Activated T-cell treated with anti-CD3 and anti-CD28 coated beads for 24 hours (primary cell): ENCODE data around the gene SRPK2.

Experiments used
- DNase-seq: peaks from one replicate; pipeline ENCODE4 v3.0.0-alpha.2; 2020; ENCODE audit warnings: low read depth

SRPK2 gene

DNA sequence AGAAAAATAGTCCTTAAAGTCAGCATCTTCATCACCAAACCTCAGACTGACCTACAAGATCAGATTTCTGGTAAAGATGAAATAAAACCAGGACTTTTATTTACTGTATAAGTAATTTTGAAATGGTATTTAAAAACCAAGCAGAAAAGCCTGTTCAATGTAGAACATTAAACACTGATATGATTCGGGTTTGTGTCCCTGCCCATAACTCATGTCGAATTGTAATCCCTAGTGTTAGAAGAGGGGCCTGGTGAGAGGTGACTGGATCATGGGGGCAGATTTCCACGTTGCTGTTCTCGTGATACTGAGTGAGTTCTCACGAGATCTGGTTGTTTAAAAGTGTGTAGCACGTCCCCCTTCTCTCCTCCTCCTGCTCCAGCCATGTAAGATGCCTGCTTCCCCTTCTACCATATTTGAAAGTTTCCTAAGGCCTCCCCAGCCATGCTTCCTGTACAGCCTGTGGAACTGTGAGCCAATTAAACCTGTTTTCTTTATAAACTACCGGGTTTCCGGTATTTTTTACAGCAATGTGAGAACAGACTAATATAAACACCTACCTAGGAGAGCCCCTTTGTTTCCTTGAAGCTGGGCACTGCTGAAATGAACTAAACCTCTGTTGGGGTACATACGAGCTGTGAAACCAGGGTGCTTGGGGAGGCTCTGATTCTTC lies 254.6 kb downstream of the SRPK2 start:
- no peak for DNase-seq

DNA sequence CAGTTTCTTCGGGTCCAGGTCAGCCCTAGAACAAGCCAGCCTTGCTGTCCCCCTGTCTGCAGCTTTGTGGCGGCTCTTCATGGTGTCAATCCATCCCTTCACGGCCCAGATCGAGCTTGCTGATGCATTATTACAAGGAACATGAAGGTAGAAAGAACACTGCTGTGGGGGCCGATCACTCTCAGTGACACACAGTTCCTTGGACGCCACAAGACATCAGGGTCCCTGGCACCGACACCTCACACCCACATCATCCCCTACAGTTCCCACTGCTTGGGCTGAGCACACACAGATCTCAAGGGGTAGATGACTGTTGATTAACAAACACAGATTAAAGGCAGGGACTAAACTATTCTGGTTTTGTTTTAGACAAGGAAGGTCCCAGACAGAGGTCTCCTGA lies 255.4 kb downstream of the SRPK2 start:
- no peak for DNase-seq

DNA sequence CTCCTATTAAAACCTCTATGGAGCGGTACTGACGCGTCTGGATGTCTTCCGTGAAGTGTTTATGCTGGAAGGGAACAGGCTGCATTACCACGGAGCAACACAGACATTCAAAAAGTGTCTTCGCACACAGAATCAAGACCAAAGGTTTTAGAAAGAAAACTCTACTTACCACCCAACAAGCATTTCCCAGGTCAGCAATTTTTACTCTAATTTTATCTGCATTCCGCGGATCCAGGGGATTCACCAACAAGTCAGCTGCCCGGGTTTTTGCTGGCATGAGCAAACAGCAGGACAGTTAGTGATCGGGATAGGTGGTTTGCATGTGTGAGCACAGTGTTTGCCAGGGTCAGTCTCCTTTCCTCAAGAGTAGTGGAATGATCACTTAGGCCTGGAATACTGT lies 255.9 kb downstream of the SRPK2 start:
- DNase-seq, result no peak

DNA sequence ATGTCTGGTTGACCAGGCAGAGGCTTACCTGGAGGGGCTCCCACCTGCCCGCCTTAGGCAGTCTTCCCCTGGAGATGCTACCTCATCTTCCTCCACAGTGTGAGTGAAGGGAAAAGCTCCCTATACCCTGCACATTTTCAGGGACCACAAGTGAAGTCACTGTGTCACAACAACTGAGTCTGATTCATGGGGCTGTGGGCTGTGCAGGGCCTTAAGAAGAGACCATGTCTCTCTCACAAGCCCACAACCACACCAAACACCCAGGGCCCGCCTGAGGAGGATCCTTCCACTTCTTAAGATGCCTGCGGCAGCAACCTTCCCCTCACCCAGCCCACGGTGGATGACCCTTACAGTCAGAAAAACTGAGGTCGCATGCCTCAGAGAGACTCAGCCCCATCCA lies 256.4 kb downstream of the SRPK2 start:
- no peak for DNase-seq

DNA sequence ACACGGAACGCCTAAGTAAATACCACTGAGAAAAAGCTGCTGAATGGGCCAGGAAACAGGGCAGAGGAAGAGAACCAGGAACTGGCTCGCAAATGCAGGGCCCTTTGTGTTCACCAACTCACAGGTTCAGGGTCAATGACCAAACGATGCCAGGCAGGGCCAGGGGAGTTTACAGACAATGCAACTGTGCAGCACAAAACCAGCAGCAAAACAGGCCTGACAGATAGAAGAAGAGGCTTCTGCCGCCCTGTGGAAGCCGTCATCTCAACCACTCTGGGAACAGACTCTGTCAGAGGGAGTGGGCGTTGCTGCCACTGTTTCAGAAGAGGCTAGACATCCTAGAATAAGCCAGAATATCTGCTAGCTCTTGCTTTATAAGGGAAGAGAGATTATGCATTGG lies 256.8 kb downstream of the SRPK2 start:
- DNase-seq, result no peak

DNA sequence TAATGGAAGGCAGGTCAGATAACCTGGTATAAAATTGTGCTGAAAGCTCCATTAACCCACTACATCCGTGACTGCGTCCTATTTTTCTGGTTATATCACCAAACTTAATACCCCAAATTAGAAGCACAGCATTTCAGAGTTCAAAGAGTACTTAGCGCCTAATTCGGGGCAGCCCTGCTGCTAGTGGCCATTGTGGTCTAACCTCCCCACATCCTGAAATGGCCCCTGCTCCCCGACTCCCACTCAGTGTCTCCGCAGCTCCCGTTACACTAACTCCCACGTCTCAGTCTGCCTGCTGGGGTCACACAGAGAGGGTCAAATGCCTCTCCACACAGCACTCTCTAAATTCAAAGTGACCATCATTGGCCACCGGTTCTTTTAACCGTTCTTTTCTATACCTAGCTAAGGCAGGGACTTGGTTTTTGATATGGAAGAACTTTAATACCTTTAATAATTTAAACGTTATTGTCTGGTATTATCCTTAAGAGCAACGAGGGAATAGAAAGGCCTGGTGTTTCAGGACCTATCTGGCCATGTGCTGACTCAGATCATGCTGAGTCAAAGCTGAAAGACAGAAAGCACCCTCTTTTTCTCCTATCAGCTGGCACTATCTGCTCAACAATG lies 257.6 kb downstream of the SRPK2 start:
- DNase-seq, result no peak

DNA sequence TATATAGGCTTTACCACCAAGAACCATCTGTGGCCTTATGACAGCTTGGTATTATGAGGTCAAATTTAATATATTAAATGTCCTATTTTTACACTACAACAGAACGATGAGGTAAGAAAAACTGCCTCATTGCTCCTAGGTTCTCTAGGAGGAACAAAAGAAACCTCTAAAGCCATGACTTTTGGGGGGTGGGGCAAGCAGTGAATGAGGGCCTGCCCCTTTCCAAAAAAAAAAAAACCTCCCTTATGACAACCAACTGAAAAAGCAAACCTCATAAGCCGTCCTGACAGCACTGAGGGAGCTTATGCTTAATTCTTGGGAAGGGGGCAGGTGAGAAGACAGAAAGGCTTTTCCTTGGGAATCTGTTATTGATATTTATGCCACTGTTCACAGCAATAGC lies 258.1 kb downstream of the SRPK2 start:
- no peak for DNase-seq

DNA sequence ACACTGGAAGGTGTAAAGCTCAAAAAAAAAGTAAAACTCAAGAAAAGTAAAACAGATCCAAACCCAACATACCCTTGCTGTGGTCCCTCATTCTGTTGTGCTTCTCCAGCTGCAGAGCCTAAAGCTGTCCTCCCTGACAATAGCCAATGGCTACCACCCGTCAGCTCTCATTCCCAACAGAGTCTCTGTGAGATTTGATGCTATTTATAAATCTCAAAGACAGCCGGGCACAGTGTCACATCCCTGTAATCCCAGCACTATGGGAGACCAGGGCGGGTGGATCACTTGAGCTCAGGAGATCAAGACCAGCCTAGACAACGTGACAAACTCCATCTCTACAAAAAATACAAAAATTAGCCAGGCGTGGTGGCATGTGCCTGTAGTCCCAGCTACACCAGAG lies 258.7 kb downstream of the SRPK2 start:
- DNase-seq, result no peak

DNA sequence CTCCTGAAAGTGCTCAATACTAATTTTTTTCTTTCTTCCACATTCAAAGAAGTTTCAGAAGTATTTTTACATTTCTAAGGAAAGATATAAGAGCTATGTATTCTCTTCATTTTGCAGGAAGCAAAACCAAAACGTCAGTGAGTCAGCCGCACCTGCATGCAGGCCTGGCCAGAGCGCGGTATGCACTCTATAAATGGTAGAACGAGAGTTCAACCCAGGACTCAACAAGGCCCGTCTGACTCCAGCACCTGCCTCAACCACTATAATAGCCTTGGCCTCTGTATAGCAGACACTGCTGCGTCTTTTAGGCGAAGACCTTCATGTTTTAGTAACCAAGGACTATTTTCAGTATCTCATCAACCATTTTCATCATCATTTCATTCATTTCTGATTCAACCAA lies 261.5 kb downstream of the SRPK2 start:
- DNase-seq, result no peak

DNA sequence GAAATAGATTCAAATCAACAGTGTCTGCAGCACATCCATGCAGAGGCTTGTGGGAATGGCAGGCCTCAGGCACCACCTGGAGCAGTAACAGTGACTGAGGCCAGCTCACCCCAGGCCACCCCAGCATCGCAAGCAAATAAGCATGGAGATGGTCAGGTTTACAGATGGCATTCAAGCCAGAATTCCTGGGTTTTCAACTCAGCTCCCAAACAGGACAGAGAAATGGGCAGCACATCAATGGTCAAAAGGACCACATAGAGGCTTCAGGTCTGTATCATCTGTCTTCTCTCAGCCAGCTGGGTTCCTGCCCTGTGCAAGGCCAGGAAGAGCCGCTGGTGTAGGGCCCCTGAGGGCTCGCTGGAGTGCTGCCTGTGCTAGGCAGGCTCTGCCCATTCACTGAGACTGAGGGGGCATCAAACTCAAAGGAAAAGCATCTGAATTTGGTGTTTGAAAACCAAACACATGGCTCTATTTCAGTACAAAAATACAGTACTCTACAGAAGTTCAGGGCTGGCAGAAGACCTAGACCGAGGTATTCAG lies 262.2 kb downstream of the SRPK2 start:
- no peak for DNase-seq

DNA sequence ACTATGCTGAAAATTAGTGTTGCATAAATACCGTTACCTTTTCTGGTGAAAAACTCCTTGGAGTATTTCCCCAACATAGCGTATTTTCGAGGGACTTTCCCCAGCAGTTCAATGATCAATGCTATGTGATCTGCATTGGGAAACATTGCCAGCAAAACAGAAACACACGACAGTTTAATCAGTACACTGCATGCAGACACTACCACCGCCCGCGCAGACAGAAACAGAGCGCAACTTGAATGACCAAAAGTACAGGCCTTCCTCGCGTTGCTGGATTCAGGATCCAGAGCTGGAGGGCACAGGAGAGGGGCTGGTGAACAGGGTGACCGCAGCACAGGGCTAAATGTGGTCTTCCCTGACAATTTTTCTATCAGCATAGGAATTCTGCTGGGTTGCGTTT lies 263.0 kb downstream of the SRPK2 start:
- DNase-seq, result no peak

DNA sequence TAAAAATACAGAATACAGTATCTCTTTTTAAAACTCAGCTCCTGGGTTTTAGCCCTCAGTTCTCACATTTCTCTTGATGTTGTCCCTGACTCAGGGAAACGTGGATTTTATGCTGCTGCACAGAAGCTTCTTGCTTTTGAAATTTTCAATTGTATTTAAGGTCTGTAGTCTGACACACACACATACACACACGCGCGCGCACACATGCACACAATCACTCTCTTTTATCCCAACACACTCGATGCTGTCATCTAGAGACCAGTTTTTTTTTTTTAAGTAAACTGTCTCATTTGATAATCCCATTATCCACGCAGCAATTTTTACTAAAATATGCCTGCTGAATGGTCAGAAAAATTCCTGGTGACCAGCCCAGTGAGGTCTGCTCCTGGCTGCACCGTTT lies 266.1 kb downstream of the SRPK2 start:
- no peak for DNase-seq

DNA sequence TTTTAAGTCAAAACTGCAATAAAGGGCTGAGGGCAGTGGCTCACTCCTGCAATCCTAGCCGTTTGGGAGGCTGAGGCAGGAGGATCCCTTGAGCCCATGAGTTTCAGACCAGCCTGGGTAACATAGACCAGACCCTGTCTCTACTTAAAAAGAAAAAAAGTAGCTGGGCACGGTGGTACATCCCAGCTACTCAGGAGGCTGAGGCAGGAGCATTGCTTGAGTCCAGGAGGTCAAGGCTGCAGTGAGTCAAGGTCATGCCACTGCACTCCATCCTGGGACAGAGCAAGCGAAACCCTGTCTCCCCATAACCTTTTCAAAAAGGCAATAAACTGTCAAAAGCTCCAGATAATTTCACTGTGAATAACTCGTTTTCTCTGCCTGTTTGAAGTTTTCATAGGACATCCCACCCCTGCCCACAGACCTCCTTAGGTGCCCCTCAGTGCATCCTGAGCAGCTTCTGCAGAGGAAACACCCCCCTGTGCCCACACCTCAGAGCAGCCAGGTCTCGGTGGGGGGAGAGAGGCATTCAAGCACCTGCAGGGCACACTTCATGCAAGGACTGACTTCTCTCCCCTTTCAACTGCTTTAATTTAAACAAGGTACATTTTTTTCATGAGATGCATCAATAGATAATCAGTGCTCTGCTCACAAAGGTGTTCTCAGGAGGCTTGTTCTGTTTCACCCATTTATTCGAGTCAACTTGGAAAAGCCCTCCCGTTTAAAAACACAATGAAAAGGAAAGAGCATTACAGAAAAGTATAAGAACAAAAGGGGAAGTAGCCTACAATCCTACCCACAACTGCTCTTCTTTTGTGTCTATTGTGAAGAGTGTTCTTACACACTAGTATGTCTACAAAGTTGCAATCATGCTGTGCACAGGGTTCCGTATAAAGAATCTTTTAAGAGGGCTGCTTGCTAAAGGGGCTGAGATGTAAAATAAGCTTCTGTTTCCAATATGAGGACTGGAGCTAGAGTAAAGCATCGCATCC lies 269.8 kb downstream of the SRPK2 start:
- no peak for DNase-seq

DNA sequence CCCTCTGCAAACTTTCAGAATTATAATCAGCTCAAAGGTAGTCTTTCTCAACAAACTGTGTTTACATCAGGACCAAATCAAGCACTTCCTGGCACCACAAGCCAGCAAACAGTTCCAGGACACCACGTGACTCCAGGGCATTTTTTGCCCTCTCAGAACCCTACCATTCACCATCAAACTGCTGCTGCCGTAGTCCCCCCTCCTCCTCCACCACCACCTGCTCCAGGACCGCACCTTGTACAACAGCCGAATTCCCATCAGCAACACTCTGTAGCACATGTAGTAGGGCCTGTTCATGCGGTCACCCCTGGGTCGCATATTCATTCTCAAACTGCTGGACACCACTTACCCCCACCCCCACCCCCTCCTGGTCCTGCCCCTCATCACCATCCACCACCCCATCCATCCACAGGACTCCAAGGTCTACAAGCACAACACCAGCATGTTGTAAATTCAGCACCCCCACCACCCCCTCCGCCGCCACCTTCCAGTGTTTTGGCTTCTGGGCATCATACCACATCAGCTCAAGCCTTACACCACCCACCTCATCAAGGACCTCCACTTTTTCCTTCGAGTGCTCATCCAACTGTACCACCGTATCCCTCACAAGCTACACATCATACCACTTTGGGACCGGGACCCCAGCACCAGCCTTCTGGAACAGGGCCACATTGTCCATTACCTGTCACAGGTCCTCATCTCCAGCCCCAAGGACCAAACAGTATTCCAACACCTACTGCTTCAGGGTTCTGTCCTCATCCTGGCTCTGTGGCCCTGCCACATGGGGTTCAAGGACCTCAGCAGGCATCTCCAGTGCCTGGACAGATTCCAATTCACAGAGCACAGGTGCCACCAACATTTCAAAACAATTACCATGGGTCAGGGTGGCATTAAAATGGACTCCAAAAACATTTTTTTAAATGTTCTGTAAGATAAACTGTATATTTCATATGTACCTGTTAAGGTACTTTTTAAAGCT lies 276.0 kb downstream of the SRPK2 start:
- DNase-seq, result no peak

DNA sequence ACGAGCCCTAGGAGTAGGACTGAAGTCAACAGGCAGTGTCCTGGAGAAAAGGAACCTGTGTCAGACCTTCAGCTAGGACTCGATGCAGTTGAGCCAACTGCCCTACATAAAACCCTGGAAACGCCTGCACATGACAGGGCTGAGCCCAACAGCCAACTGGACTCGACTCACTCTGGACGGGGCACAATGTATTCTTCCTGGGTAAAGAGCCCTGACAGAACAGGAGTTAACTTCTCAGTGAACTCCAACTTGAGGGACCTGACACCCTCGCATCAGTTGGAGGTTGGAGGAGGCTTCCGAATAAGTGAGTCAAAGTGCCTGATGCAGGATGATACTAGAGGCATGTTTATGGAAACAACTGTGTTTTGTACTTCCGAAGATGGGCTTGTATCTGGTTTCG lies 281.3 kb downstream of the SRPK2 start:
- no peak for DNase-seq

DNA sequence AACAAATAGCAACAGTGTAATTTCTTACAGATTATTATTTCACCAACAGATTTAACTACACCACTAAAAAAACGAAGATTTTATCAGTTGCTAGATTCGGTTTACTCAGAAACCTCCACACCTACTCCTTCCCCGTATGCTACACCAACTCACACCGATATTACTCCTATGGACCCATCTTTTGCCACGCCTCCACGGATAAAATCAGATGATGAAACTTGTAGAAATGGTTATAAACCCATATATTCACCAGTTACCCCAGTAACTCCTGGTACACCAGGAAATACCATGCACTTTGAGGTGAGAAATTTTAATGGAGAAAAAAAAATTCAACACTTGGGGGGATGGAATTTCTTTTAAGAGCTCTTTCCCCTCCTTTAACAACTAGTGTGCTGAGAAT lies 282.2 kb downstream of the SRPK2 start:
- no peak for DNase-seq

DNA sequence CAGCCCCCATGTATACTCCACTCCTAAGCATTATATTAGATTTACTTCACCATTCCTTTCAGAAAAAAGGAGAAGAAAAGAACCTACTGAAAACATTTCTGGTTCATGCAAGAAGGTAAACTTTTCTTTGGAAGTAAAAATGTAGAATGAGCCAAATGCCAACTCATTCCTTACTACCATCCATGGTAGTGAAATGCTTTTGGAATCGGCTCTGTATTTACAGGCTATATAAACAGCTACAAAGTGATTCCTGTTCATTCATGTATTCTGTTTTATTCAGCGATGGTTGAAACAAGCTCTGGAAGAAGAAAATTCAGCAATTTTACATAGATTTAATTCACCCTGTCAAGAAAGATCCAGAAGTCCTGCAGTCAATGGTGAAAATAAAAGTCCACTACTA lies 283.1 kb downstream of the SRPK2 start:
- no peak for DNase-seq

DNA sequence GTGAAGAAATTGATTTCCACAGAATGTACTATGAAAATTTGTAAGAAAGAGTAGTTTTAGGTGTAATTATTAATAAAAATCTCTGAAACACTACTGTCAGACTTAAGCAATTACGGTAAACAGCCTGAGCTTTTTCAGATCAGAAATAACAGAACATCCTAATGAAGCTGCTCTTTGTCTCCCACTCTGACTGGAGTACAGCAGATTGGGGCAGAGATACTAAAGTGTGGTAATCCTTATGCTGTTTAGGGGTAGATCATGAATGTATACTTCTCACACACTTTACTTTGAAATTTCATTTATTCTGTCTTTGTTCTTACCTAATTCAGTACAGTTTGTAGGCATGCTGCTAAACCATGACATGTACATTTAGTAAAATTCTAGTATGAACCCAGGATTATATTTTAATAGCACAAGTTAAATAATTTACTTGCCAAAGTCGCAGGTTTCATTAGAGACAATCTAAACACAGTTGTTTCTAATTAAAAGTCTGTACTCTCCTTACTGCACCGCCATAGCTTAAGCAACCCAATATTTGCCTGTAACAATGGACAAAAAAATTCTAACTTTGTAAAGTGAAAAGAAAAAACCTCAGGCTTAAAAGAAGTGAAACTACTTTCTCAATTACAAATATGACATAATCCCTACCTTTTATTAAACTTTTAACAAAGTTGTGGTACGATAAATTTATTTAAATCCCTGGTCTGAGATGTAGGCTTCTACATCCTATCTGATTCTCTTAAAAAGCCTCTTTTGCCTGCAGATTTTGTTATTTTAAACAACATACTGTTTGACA lies 286.0 kb downstream of the SRPK2 start:
- DNase-seq, result no peak

DNA sequence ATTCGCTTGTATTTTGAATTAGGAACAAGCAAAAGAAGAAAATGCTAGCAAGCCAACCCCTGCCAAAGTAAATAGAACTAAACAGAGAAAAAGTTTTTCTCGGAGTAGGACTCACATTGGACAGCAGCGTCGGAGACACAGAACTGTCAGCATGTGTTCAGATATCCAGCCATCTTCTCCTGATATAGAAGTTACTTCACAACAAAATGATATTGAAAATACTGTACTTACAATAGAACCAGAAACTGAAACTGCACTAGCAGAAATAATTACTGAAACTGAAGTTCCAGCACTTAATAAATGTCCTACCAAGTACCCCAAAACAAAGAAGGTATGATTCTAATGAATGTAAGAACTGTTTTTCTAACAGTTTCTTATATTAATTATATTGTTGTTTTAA lies 286.9 kb downstream of the SRPK2 start:
- DNase-seq, result no peak

DNA sequence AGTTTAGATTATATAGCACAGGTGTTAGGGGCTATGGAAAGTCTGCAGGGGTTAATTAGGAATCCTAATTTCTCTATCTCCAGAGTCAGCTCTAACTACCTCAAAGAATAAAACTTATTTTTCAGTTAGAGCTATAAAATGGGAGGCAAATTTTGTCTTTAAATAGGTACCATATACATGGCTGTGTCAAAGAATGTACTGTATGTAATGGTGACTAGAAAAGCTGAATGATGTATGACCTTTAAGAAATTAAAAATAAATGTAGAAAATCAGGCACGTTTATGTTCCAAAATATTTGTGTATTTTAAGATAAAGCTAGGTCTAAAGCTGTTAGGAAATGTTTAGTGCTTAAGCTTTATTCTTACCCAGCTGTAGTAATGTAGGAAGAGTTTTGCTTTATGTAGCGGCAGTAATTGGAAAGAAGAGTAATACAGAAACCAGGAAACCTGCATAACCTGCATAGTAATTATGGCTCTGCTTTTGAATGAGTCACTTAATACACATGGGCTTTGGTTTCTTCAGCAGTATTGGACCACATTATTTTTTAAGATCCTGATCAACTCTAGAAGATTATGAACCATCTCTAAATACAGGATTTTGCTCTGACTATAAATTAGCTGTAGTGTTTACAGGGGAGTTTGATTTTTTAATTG lies 289.7 kb downstream of the SRPK2 start:
- DNase-seq, result no peak
